IMR-90 (cell line): Measurements from ENCODE around the gene PFKFB2. TPM values are rescaled to one million over a fixed set of nuclear protein-coding genes. Genes with fewer than 3 reads are reported as not detected.

Source experiments
- ATAC-seq: fragments of 200-7000 bp; cut with Tn5 transposase; 2 replicates; pipeline ENCODE4 v1.9.1; 2020; ENCODE audit warnings: low read depth, mild to moderate bottlenecking, moderate library complexity
- BruUV-seq: library from RNA; stranded (reverse); fragments of 400-500 nt; replicated peaks from 2 replicates; lab custom pipeline; 2021; lab: Mats Ljungman, UMichigan
- CTCF ChIA-PET: fragments of 300-600 bp; formaldehyde crosslinking; extraction: SDS; loops from one replicate; lab custom pipeline; 2021; ENCODE audit warnings: antibody characterized with exemption; lab: Yijun Ruan, JAX
- POLR2A ChIA-PET: fragments of 300-600 bp; sonication (Branson Sonifier 250); formaldehyde crosslinking; loops from one replicate; lab custom pipeline; 2022; ENCODE audit warnings: antibody characterized with exemption; ENCODE audit not compliant: unreplicated experiment; lab: Charles Lee
- DNase-seq: peaks from one replicate; pipeline ENCODE4 v3.0.0; 2013
- H2AFZ ChIP-seq: replicated peaks from 2 replicates; pipeline ENCODE3; 2013; ENCODE audit warnings: low read length, mild to moderate bottlenecking; ENCODE audit not compliant: poor library complexity
- H2AK5ac ChIP-seq: 2 replicates; pipeline ENCODE4 v1.6.1; 2013; ENCODE audit warnings: low read depth, low read length, inconsistent platforms
- H2AK9ac ChIP-seq: replicated peaks from 2 replicates; pipeline ENCODE3; 2013; ENCODE audit warnings: mild to moderate bottlenecking, low read depth, low read length, moderate library complexity; ENCODE audit not compliant: poor library complexity
- H2BK120ac ChIP-seq: 2 replicates; pipeline ENCODE4 v1.6.1; 2013; ENCODE audit warnings: low read depth, low read length, inconsistent platforms
- H2BK15ac ChIP-seq: 3 replicates; pipeline ENCODE4 v1.6.1; 2013; ENCODE audit warnings: low read depth, low read length, inconsistent platforms
- H2BK20ac ChIP-seq: 2 replicates; pipeline ENCODE4 v1.6.1; 2013; ENCODE audit warnings: low read depth, mild to moderate bottlenecking, inconsistent platforms, low read length, moderate library complexity
- H2BK5ac ChIP-seq: 2 replicates; pipeline ENCODE4 v1.6.1; 2013; ENCODE audit warnings: mild to moderate bottlenecking, low read depth, low read length, inconsistent platforms; ENCODE audit not compliant: poor library complexity, severe bottlenecking
- H3K14ac ChIP-seq: replicated peaks from 2 replicates; pipeline ENCODE4 v1.6.1; 2013; ENCODE audit warnings: low read depth, low read length, inconsistent platforms
- H3K18ac ChIP-seq: 2 replicates; pipeline ENCODE4 v1.6.1; 2013; ENCODE audit warnings: low read depth, low read length, control low read depth
- H3K23ac ChIP-seq: 2 replicates; pipeline ENCODE4 v1.6.1; 2013; ENCODE audit warnings: low read depth, low read length, inconsistent platforms
- H3K27ac ChIP-seq: 2 replicates; pipeline ENCODE4 v1.5.1; 2013; ENCODE audit warnings: mild to moderate bottlenecking, control low read depth, low read length; ENCODE audit not compliant: insufficient read depth
- H3K27me3 ChIP-seq: 2 replicates; pipeline ENCODE4 v1.6.1; 2013; ENCODE audit warnings: low read length; ENCODE audit not compliant: control insufficient read depth, insufficient read depth
- H3K36me3 ChIP-seq: 2 replicates; pipeline ENCODE4 v1.6.1; 2013; ENCODE audit warnings: low read length, mixed read lengths; ENCODE audit not compliant: control insufficient read depth, insufficient read depth
- H3K4ac ChIP-seq: 2 replicates; pipeline ENCODE4 v1.6.1; 2013; ENCODE audit warnings: low read depth, low read length, inconsistent platforms
- H3K4me1 ChIP-seq: 2 replicates; pipeline ENCODE4 v1.6.1; 2013; ENCODE audit warnings: low read length, mixed read lengths; ENCODE audit not compliant: control insufficient read depth, insufficient read depth
- H3K4me2 ChIP-seq: 2 replicates; pipeline ENCODE4 v1.6.1; 2013; ENCODE audit warnings: low read depth, mild to moderate bottlenecking, control low read depth, low read length, moderate library complexity
- H3K4me3 ChIP-seq: 2 replicates; pipeline ENCODE4 v1.5.1; 2013; ENCODE audit warnings: low read depth, mild to moderate bottlenecking, control low read depth, low read length, moderate library complexity; ENCODE audit not compliant: insufficient read depth
- H3K56ac ChIP-seq: 2 replicates; pipeline ENCODE4 v1.6.1; 2013; ENCODE audit warnings: low read length, inconsistent platforms; ENCODE audit not compliant: insufficient read depth; ENCODE audit errors: extremely low read depth
- H3K79me1 ChIP-seq, 2 experiments: 2 replicates each; pipeline ENCODE4 v1.6.1; 2013; ENCODE audit warnings: low read length in 2 of 2, inconsistent platforms in 1 of 2, low read depth in 1 of 2
- H3K9ac ChIP-seq: 2 replicates; pipeline ENCODE4 v1.6.1; 2013; ENCODE audit warnings: low read depth, low read length, control low read depth
- H3K9me1 ChIP-seq: 2 replicates; pipeline ENCODE4 v1.6.1; 2013; ENCODE audit warnings: low read length, inconsistent platforms; ENCODE audit not compliant: insufficient read depth
- H3K9me3 ChIP-seq: 2 replicates; pipeline ENCODE4 v1.6.1; 2013; ENCODE audit warnings: low read length; ENCODE audit not compliant: control insufficient read depth, insufficient read depth
- H4K20me1 ChIP-seq: 2 replicates; pipeline ENCODE4 v1.6.1; 2013; ENCODE audit warnings: low read length, inconsistent platforms; ENCODE audit not compliant: insufficient read depth
- H4K5ac ChIP-seq: 2 replicates; pipeline ENCODE4 v1.6.1; 2013; ENCODE audit warnings: mild to moderate bottlenecking, low read depth, low read length, control low read depth
- H4K8ac ChIP-seq, 2 experiments: 2 replicates each; pipeline ENCODE4 v1.6.1; 2013; ENCODE audit warnings: low read depth in 2 of 2, low read length in 2 of 2, control low read depth in 1 of 2, inconsistent platforms in 1 of 2
- H4K91ac ChIP-seq: 2 replicates; pipeline ENCODE4 v1.6.1; 2013; ENCODE audit warnings: low read depth, low read length, inconsistent platforms; ENCODE audit not compliant: insufficient read depth
- BHLHE40 ChIP-seq: fragments of 150-350 bp; IDR thresholded peaks from 2 replicates; pipeline ENCODE4 v1.6.1; 2016; ENCODE audit warnings: mild to moderate bottlenecking, low read depth, low read length
- CEBPB ChIP-seq: IDR thresholded peaks from 2 replicates; pipeline ENCODE4 v1.6.1; 2012; ENCODE audit warnings: low read depth, low read length, improper control_type of control experiment
- CHD1 ChIP-seq: IDR thresholded peaks from 2 replicates; pipeline ENCODE4 v1.6.1; 2012; ENCODE audit warnings: low read depth, low read length, improper control_type of control experiment
- FOS ChIP-seq: fragments of 150-350 bp; IDR thresholded peaks from 2 replicates; pipeline ENCODE4 v1.6.1; 2016; ENCODE audit warnings: low read depth, low read length
- MAFK ChIP-seq: IDR thresholded peaks from 2 replicates; pipeline ENCODE4 v1.6.1; 2012; ENCODE audit warnings: low read depth, low read length, improper control_type of control experiment
- MAZ ChIP-seq: IDR thresholded peaks from 2 replicates; pipeline ENCODE4 v1.6.1; 2012; ENCODE audit warnings: low read depth, mild to moderate bottlenecking, low read length, improper control_type of control experiment, moderate library complexity, borderline replicate concordance
- MXI1 ChIP-seq: IDR thresholded peaks from 2 replicates; pipeline ENCODE4 v1.6.1; 2012; ENCODE audit warnings: low read depth, mild to moderate bottlenecking, low read length, moderate library complexity, borderline replicate concordance
- NFE2L2 ChIP-seq: fragments of 150-350 bp; IDR thresholded peaks from 2 replicates; pipeline ENCODE4 v1.6.1; 2016; ENCODE audit warnings: low read depth, mild to moderate bottlenecking, low read length
- POLR2A ChIP-seq: IDR thresholded peaks from 2 replicates; pipeline ENCODE4 v1.6.1; 2012; ENCODE audit warnings: mild to moderate bottlenecking, low read depth, low read length
- RAD21 ChIP-seq: IDR thresholded peaks from 2 replicates; pipeline ENCODE4 v1.6.1; 2012; ENCODE audit warnings: low read length, improper control_type of control experiment
- RCOR1 ChIP-seq: IDR thresholded peaks from 2 replicates; pipeline ENCODE4 v1.6.1; 2012; ENCODE audit warnings: mild to moderate bottlenecking, low read length, improper control_type of control experiment; ENCODE audit not compliant: insufficient replicate concordance
- RFX5 ChIP-seq: IDR thresholded peaks from 2 replicates; pipeline ENCODE4 v1.8.0; 2012; ENCODE audit warnings: low read depth, mild to moderate bottlenecking, low read length, moderate library complexity
- SMC3 ChIP-seq: fragments of 150-350 bp; IDR thresholded peaks from 2 replicates; pipeline ENCODE4 v1.6.1; 2016; ENCODE audit warnings: low read depth, mild to moderate bottlenecking, antibody characterized with exemption, low read length, moderate library complexity
- USF2 ChIP-seq: fragments of 150-350 bp; IDR thresholded peaks from 2 replicates; pipeline ENCODE4 v1.6.1; 2017; ENCODE audit warnings: mild to moderate bottlenecking, antibody characterized with exemption, low read length, low read depth
- WGBS, 2 experiments: methylation state at CpG; one replicate each; pipeline versions ENCODE4 v1.1.5 to v1.1.7; 2013; ENCODE audit warnings: missing lambda C conversion rate in 2 of 2; ENCODE audit not compliant: insufficient read length in 1 of 2; ENCODE audit errors: extremely low coverage in 2 of 2; 5-methylcytosine and 5-hydroxymethylcytosine counted together
- dilution Hi-C: fragments of 300-500 bp; cut with HindIII; formaldehyde crosslinking; loops from one replicate; pipeline ENCODE4 v1.14.3; 2018; ENCODE audit warnings: low sequenced_read_pairs; ENCODE audit not compliant: unreplicated experiment
- in situ Hi-C: fragments of 300-500 bp; cut with MboI; formaldehyde crosslinking; loops from 3 replicates; pipeline ENCODE4 v1.14.3; 2019; ENCODE audit warnings: low sequenced_read_pairs, inconsistent platforms, mixed read lengths
- intact Hi-C: fragments of 100-400 bp; cut with micrococcal nuclease; formaldehyde crosslinking; loops from 2 replicates; pipeline ENCODE4 v1.10.0; 2022
- polyA plus RNA-seq, 3 experiments: library from polyadenylated mRNA; depleted of rRNA; stranded (reverse); fragments of >200 nt; gene quantifications; 2 replicates each; pipeline ENCODE4 v1.2.3, GENCODE V29; 2012; ENCODE audit warnings: low replicate concordance in 1 of 3
- total RNA-seq: library from RNA; depleted of rRNA; stranded (reverse); fragments of >200 nt; gene quantifications from 2 replicates; pipeline ENCODE4 v1.2.3, GENCODE V29; 2012
- TF ChIP-seq, protein P1 (sequence below): conservative IDR thresholded peaks from 2 replicates; pipeline ENCODE4 v1.5.1; 2012; ENCODE audit warnings: mild to moderate bottlenecking, low read depth, low read length, improper control_type of control experiment
- TF ChIP-seq, protein P2 (sequence below): fragments of 150-350 bp; IDR thresholded peaks from 2 replicates; pipeline ENCODE4 v1.6.1; 2016; ENCODE audit warnings: low read depth, mild to moderate bottlenecking, low read length, moderate library complexity, borderline replicate concordance

PFKFB2 gene
- total and polyA plus RNA-seq, 2 of the 4 experiments (the other 2 are of a cell fraction) = 0.62 to 1.3 TPM

- ATAC-seq = no peak
- Histone ChIP-seq H2BK120ac (no peak overlapping the region), H4K5ac (no peak overlapping the region), H3K56ac (no peak overlapping the region), H3K9me1 (no peaks in the 10 kb centered on the region), H4K91ac (no peak overlapping the region), H2BK15ac (no peak overlapping the region), H4K20me1 (no peaks in the 10 kb centered on the region), H2AFZ (no peak overlapping the region), H4K8ac (no peak overlapping the region), H3K4ac (no peak overlapping the region), H3K27ac (no peak overlapping the region), H2BK5ac (no peak overlapping the region), H3K4me2 (no peak overlapping the region), H2BK20ac (no peak overlapping the region), H3K4me1 (no peaks in the 10 kb centered on the region), H3K36me3 (no peaks in the 10 kb centered on the region), H3K18ac (no peak overlapping the region), H3K9ac (no peak overlapping the region), H3K23ac (no peak overlapping the region), H3K4me3 (no peak overlapping the region), H2AK5ac (no peak overlapping the region), H3K9me3 (no peaks in the 10 kb centered on the region), H3K27me3 (peaks cover 6% of the 10 kb centered on the region), H3K14ac (no peak overlapping the region), H2AK9ac (no peak overlapping the region), H3K79me1 (no peaks in the 10 kb centered on the region)
- in situ Hi-C loops (no loop called here), dilution Hi-C loops (no loop called here), intact Hi-C loops (no loop called here)
- DNase-seq = no peak
- CTCF ChIA-PET = no interaction called here
- POLR2A ChIA-PET = no interaction called here
- BruUV-seq = no TSS peak
- TF ChIP-seq MAZ (no peak), MXI1 (no peak), CHD1 (no peak), RAD21 (no peak), RFX5 (no peak), MAFK (no peak), RCOR1 (no peak), SMC3 (no peak), FOS (no peak), NFE2L2 (no peak), BHLHE40 (no peak), POLR2A (no peak), USF2 (no peak), CEBPB (no peak)
- TF ChIP-seq, protein P1, sequence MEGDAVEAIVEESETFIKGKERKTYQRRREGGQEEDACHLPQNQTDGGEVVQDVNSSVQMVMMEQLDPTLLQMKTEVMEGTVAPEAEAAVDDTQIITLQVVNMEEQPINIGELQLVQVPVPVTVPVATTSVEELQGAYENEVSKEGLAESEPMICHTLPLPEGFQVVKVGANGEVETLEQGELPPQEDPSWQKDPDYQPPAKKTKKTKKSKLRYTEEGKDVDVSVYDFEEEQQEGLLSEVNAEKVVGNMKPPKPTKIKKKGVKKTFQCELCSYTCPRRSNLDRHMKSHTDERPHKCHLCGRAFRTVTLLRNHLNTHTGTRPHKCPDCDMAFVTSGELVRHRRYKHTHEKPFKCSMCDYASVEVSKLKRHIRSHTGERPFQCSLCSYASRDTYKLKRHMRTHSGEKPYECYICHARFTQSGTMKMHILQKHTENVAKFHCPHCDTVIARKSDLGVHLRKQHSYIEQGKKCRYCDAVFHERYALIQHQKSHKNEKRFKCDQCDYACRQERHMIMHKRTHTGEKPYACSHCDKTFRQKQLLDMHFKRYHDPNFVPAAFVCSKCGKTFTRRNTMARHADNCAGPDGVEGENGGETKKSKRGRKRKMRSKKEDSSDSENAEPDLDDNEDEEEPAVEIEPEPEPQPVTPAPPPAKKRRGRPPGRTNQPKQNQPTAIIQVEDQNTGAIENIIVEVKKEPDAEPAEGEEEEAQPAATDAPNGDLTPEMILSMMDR = no peak
- TF ChIP-seq, protein P2, sequence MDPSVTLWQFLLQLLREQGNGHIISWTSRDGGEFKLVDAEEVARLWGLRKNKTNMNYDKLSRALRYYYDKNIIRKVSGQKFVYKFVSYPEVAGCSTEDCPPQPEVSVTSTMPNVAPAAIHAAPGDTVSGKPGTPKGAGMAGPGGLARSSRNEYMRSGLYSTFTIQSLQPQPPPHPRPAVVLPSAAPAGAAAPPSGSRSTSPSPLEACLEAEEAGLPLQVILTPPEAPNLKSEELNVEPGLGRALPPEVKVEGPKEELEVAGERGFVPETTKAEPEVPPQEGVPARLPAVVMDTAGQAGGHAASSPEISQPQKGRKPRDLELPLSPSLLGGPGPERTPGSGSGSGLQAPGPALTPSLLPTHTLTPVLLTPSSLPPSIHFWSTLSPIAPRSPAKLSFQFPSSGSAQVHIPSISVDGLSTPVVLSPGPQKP = no peak
- 90% methylated on average over 2 of the region's 4 CpGs; no CpG with 5 or more reads in 1 of the 2 experiments for WGBS, 2 experiments
Measured at GRCh38 chr1:207058252-207058651, 5.2 kb downstream of the PFKFB2 start.
